Astrocyte of the spinal cord (primary cell): ENCODE measurements around the gene ELMO1.

ENCODE experiments used
- DNase-seq: peaks from one replicate; pipeline ENCODE4 v3.0.0; 2011; ENCODE audit warnings: low read depth, low spot score
- H3K4me3 ChIP-seq: 2 replicates; pipeline ENCODE4 v1.5.1; 2011; ENCODE audit warnings: low read depth, mild to moderate bottlenecking, low read length, moderate library complexity
- in situ Hi-C: cut with HindIII; loops from 2 replicates; pipeline ENCODE4 v1.10.0; 2017; ENCODE audit warnings: low sequenced_read_pairs
- TF ChIP-seq, protein P1 (sequence below): IDR thresholded peaks from 2 replicates; pipeline ENCODE4 v1.5.1; 2012; ENCODE audit warnings: low read depth, mild to moderate bottlenecking, low read length, inconsistent platforms

The ELMO1 gene

DNA sequence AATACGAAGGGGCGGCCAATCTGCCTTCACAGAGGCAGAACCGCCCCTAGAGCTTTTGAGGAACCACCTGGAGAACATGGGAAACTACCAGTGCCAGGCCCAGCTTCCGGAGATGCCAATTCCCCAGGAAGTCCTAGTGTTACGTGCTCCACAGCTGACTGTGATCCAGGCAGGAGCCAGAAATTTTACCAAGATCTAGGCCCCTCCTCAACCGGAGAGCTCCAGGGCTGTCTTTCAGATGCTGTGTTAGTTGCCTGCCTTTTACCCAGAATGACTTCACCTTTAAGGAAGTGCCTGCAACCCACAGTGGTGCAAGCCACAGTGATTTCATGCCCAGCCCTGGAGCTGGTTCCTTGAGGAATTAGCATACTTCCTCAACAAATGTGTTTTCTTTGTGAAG, 62.9 kb downstream of the ELMO1 start:
- no peak overlapping the region for H3K4me3 ChIP-seq
- in situ Hi-C loops: no loop called here
- no peak for DNase-seq
- TF ChIP-seq, protein P1, sequence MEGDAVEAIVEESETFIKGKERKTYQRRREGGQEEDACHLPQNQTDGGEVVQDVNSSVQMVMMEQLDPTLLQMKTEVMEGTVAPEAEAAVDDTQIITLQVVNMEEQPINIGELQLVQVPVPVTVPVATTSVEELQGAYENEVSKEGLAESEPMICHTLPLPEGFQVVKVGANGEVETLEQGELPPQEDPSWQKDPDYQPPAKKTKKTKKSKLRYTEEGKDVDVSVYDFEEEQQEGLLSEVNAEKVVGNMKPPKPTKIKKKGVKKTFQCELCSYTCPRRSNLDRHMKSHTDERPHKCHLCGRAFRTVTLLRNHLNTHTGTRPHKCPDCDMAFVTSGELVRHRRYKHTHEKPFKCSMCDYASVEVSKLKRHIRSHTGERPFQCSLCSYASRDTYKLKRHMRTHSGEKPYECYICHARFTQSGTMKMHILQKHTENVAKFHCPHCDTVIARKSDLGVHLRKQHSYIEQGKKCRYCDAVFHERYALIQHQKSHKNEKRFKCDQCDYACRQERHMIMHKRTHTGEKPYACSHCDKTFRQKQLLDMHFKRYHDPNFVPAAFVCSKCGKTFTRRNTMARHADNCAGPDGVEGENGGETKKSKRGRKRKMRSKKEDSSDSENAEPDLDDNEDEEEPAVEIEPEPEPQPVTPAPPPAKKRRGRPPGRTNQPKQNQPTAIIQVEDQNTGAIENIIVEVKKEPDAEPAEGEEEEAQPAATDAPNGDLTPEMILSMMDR: no peak

DNA sequence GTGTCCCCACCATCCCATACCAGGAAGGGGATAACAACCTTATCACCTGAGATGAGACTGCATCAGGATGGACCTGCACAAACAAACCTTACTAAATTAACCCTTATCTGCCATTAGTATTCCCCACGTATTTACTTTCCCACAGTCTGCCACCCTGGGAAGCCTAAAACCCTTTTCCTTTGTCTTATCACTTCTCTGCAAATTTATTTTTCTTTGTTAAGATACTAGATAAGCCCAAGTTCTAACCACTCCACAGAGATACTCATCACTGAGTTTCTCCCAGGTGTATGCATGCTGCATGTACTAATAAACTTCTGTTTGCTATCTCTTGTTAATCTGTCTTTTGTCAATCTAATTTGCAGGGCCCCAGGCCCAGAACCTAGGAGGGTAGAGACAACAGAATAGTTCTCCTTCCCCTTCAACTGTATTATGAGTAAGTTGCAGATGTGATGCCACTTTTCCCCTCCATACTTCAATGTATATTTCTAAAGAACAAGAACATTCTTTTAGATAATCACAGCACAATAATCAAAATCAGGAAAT, 66.0 kb downstream of the ELMO1 start:
- in situ Hi-C loops: no loop called here
- H3K4me3 ChIP-seq: no peak overlapping the region
- TF ChIP-seq, protein P1: no peak
- DNase-seq: no peak

DNA sequence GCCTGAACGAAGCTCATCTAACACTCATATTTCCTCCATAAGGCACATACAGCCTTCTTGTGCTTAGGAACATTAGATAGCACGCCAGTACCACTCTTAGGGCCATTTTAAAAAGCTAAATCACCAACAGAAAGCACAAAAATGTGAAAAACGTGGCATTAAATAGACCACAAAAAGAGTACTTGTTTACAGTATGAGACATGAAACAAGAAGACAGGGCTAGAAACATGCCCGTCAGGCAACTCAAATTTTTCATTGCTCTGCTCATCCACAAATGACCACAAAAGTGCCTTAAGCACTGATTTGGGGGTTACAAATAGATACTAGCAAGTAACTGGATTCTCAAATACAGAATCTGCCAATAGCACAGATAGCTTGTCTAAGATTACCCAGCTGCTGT, 67.8 kb downstream of the ELMO1 start:
- TF ChIP-seq, protein P1: no peak
- no peak overlapping the region for H3K4me3 ChIP-seq
- in situ Hi-C loops: no loop called here
- DNase-seq: no peak

DNA sequence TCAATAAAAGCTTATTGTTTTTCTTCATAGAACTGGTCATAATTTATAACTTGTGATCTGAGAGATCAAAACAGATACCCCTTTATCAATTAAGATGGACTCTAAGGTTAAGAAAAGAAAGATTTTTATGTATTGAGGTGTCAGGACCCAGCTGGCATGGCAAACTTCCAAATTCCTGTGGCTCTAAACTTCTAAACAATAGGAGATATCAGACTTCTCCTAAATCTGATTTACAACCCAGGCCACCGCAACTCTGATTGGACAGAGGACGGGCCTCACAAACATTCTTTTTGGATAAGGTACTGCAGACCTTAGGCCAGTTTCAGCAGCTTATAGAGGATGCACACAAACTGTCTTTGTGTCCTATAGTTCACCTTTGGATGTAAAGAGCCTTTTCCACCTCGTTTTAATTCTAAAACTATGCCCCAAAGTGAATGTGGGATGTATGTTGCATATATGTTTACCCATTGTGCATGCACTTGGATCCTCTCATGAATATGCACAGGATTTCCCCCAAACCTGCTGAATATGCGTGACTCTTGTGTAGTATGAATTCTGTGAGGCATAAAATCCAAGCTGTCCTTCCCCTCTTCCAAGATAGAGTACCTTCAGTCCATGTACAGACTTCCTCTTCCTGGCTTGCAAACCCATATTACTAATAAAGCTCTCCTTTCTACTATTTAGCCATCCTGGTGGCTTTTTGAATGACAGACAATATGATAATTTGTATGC, 69.0 kb downstream of the ELMO1 start:
- DNase-seq: no peak
- in situ Hi-C loops: no loop called here
- TF ChIP-seq, protein P1: no peak
- no peak overlapping the region for H3K4me3 ChIP-seq

DNA sequence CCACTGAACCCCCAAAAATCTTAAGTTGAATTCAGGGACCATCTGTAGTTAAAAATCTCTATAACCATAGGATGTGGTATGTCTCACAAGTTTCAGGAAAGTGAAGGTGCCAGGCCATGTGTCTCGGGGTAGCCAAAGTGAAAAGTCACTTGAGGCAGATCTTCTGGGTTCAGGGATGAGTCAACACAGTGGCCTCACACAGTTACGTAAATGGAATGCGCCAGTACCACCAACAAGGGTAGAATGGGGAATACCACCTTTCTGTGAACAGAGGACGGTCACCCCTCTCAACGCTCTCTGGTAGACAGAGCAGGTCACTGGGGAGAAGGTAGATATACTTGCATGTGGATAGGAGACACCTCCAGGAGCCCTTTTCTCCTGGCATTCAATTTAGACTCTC, 71.4 kb downstream of the ELMO1 start:
- in situ Hi-C loops: no loop called here
- no peak overlapping the region for H3K4me3 ChIP-seq
- no peak for DNase-seq
- TF ChIP-seq, protein P1: no peak

DNA sequence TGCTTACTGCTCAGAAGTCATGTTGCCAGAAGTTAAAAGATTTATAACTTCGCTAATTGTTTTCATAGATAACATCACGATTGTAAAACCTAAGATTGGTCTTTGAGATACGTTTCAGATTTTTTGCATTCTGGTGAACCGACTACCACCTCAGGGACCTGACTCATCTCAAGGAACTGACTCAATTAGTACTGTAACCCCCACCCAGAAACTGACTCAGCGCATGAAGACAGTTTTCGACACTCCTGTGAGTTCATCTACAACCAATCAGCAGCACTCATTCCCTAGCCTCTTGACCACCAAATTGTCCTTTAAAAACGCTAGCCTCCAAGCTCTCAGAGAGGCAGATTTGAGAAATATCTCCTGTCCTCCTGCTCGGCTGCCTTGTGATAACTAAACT, 72.3 kb downstream of the ELMO1 start:
- H3K4me3 ChIP-seq: no peak overlapping the region
- TF ChIP-seq, protein P1: no peak
- in situ Hi-C loops: no loop called here
- no peak for DNase-seq
